Measurements from ENCODE around the gene HYAL3.

The HYAL3 gene

GRCh38 chr3:50279255-50280016 lies 19.8 kb downstream of the HYAL3 start:
- ChIA-PET CTCF (interaction anchor here (1.3 to 40.0 kb wide), 5 partner anchors 8 to 90 kb away, joined by 4 to 1609 read pairs (median 10); partner anchors contain the start of genes GNAI2, GNAT1 and SEMA3B), POLR2A (interaction anchor here (0.6 to 1.3 kb wide), 3 partner anchors 10 to 63 kb away, joined by 3 to 6 read pairs (median 5); no protein-coding TSS in a partner anchor)
- H3K4me3 ChIP-seq (ENCODE audit: low read depth, low read length), result no peak overlapping the region
- no peak for DNase-seq (ENCODE audit: low read depth, low spot score)
- TF ChIP-seq CTCF (IDR thresholded peaks at IDR 0.05; ENCODE audit: insufficient read depth, low read length, missing control alignments), result no peak

- TF ChIP-seq CTCF (IDR thresholded peaks at IDR 0.05; ENCODE audit: insufficient read depth, low read length, missing control alignments), result no peak
- DNase-seq (ENCODE audit: low read depth, low spot score), result no peak
- ChIA-PET CTCF (interaction anchor here (1.3 to 40.0 kb wide), 5 partner anchors 9 to 90 kb away, joined by 4 to 1609 read pairs (median 10); partner anchors contain the start of genes GNAI2, GNAT1 and SEMA3B), POLR2A (no interaction called here)
- no peak within 1 kb of the TSS for H3K4me3 ChIP-seq (ENCODE audit: low read depth, low read length)
Observed at GRCh38 chr3:50278880-50279224, 20.4 kb downstream of the HYAL3 start, which contains the start of gene LSMEM2. TSS of gene LSMEM2 (plus strand) at chr3:50279087. CDS start at chr3:50279114, 27 bp downstream.

GRCh38 chr3:50278123-50278879 lies 20.9 kb downstream of the HYAL3 start:
- ChIA-PET POLR2A (no interaction called here), CTCF (interaction anchor here (1.3 to 40.0 kb wide), 5 partner anchors 8 to 89 kb away, joined by 4 to 1609 read pairs (median 10); partner anchors contain the start of genes GNAI2, GNAT1 and SEMA3B)

GRCh38 chr3:50276762-50277101 lies 22.5 kb downstream of the HYAL3 start:
- ChIA-PET POLR2A (interaction anchor here (0.7 kb wide), 1 partner anchor 68 kb away, joined by 3 read pairs; no protein-coding TSS in a partner anchor), CTCF (interaction anchor here (0.8 to 40.0 kb wide), 3 partner anchors 13 to 83 kb away, joined by 3 to 1609 read pairs (median 303); partner anchors contain the start of genes GNAI2 and GNAT1)
- no peak for TF ChIP-seq CTCF (IDR thresholded peaks at IDR 0.05; ENCODE audit: insufficient read depth, low read length, missing control alignments)
- DNase-seq (ENCODE audit: low read depth, low spot score), result no peak
- H3K4me3 ChIP-seq (ENCODE audit: low read depth, low read length), result no peak overlapping the region

More at GRCh38 chr3:50278123-50278879, 20.9 kb downstream of the HYAL3 start:
- no peak for DNase-seq (ENCODE audit: low read depth, low spot score)
- TF ChIP-seq CTCF (IDR thresholded peaks at IDR 0.05; ENCODE audit: insufficient read depth, low read length, missing control alignments), result no peak
- no peak overlapping the region for H3K4me3 ChIP-seq (ENCODE audit: low read depth, low read length)

GRCh38 chr3:50275996-50276761 lies 23.0 kb downstream of the HYAL3 start:
- ChIA-PET POLR2A (no interaction called here), CTCF (interaction anchor here (0.8 to 40.0 kb wide), 8 partner anchors 10 to 87 kb away, joined by 3 to 1609 read pairs (median 6); partner anchors contain the start of genes GNAI2, GNAT1, HYAL3 and NAA80)
- TF ChIP-seq CTCF (IDR thresholded peaks at IDR 0.05; ENCODE audit: insufficient read depth, low read length, missing control alignments), result no peak
- H3K4me3 ChIP-seq (ENCODE audit: low read depth, low read length), result no peak overlapping the region
- DNase-seq (ENCODE audit: low read depth, low spot score), result no peak
